Naive thymus-derived CD4-positive, alpha-beta T cell (primary cell): ENCODE results near the gene STEAP3. TPM values are rescaled to one million over a fixed set of nuclear protein-coding genes. Genes with fewer than 3 reads are reported as not detected.

ENCODE experiments used
- ATAC-seq: fragments of 150-1000 bp; cut with Tn5 transposase; 2 replicates; pipeline ENCODE4 v1.10.0; 2021; ENCODE audit warnings: mild to moderate bottlenecking, moderate library complexity
- CTCF ChIA-PET: fragments of 350-600 bp; sonication (Branson Sonifier 250); formaldehyde crosslinking; loops from one replicate; lab custom pipeline; 2021; ENCODE audit warnings: antibody characterized with exemption; lab: Charles Lee
- POLR2A ChIA-PET: fragments of 350-600 bp; sonication (Branson Sonifier 250); formaldehyde crosslinking; loops from one replicate; lab custom pipeline; 2021; ENCODE audit warnings: antibody characterized with exemption, inconsistent platforms; lab: Charles Lee
- DNase-seq, 9 donors: peaks; one replicate each; pipeline versions ENCODE4 v3.0.0 to v3.0.0-alpha.2; 2020 to 2022; ENCODE audit warnings: mixed read lengths in 1 of 9
- H3K27ac ChIP-seq: one replicate; pipeline ENCODE4 v1.7.0; 2013; ENCODE audit warnings: mild to moderate bottlenecking, low read depth, low read length, moderate library complexity
- H3K27me3 ChIP-seq, 2 donors: one replicate each; pipeline ENCODE4 v1.7.0; 2013; ENCODE audit warnings: low read length in 2 of 2, mild to moderate bottlenecking in 2 of 2, moderate library complexity in 2 of 2; ENCODE audit not compliant: control insufficient read depth in 2 of 2, insufficient read depth in 2 of 2
- H3K36me3 ChIP-seq, 3 experiments: 1 replicate in 2 of 3; 2 replicates in 1 of 3; pipeline ENCODE4 v1.7.0; 2013; ENCODE audit warnings: low read length in 3 of 3, mild to moderate bottlenecking in 3 of 3, moderate library complexity in 1 of 3; ENCODE audit not compliant: insufficient read depth in 3 of 3, control insufficient read depth in 2 of 3
- H3K4me1 ChIP-seq, 2 donors: one replicate each; pipeline ENCODE4 v1.7.0; 2013; ENCODE audit warnings: low read length in 2 of 2, mild to moderate bottlenecking in 2 of 2, moderate library complexity in 1 of 2; ENCODE audit not compliant: control insufficient read depth in 2 of 2, insufficient read depth in 2 of 2
- H3K4me3 ChIP-seq: 2 replicates; pipeline ENCODE4 v1.7.0; 2013; ENCODE audit warnings: mild to moderate bottlenecking, low read length
- H3K9me3 ChIP-seq, 3 experiments: 1 replicate in 2 of 3; 2 replicates in 1 of 3; pipeline ENCODE4 v1.7.0; 2013; ENCODE audit warnings: low read length in 3 of 3; ENCODE audit not compliant: control insufficient read depth in 2 of 3
- H3K27ac Mint-ChIP-seq, 9 donors: one replicate each; pipeline ENCODE4 v1.8.0; 2020 to 2022; ENCODE audit warnings: mixed read lengths in 9 of 9, mild to moderate bottlenecking in 8 of 9, moderate library complexity in 5 of 9, inconsistent platforms in 2 of 9
- H3K27me3 Mint-ChIP-seq, 5 donors: one replicate each; pipeline ENCODE4 v1.8.0; 2021 to 2022; ENCODE audit warnings: mixed read lengths in 5 of 5, mild to moderate bottlenecking in 1 of 5
- H3K36me3 Mint-ChIP-seq, 5 donors: one replicate each; pipeline ENCODE4 v1.8.0; 2020 to 2022; ENCODE audit warnings: mixed read lengths in 5 of 5, mild to moderate bottlenecking in 3 of 5, inconsistent platforms in 1 of 5
- H3K4me1 Mint-ChIP-seq, 7 donors: one replicate each; pipeline ENCODE4 v1.8.0; 2020 to 2022; ENCODE audit warnings: mixed read lengths in 7 of 7, mild to moderate bottlenecking in 3 of 7, inconsistent platforms in 1 of 7
- H3K4me3 Mint-ChIP-seq, 10 donors: one replicate each; pipeline ENCODE4 v1.8.0; 2020 to 2022; ENCODE audit warnings: mild to moderate bottlenecking in 10 of 10, mixed read lengths in 10 of 10, moderate library complexity in 6 of 10, inconsistent platforms in 2 of 10
- H3K9me3 Mint-ChIP-seq, 11 donors: one replicate each; pipeline ENCODE4 v1.8.0; 2020 to 2022; ENCODE audit warnings: mixed read lengths in 11 of 11, mild to moderate bottlenecking in 4 of 11, inconsistent platforms in 1 of 11, moderate library complexity in 1 of 11
- intact Hi-C, 2 donors: fragments of 100-400 bp; cut with micrococcal nuclease; formaldehyde crosslinking; loops; one replicate each; pipeline ENCODE4 v1.15.1; 2023
- polyA plus RNA-seq, 2 donors: library from polyadenylated mRNA; unstranded; fragments of 300-500 nt; fragmentation: Illumina TruSeq; gene quantifications; one replicate each; pipeline ENCODE4 v1.2.3, GENCODE V29; 2021
- total RNA-seq, 6 experiments: library from RNA in 5 of 6; stranded (reverse) in 5 of 6; gene quantifications; 1 replicate in 5 of 6; 2 replicates in 1 of 6; pipeline ENCODE4 v1.2.3 and lab custom pipeline; 2021 to 2026

STEAP3 gene
- total and polyA plus RNA-seq, 7 experiments from 2014 or later, result 0.10 to 1.9 (median 0.16) TPM; not detected in 2

DNA sequence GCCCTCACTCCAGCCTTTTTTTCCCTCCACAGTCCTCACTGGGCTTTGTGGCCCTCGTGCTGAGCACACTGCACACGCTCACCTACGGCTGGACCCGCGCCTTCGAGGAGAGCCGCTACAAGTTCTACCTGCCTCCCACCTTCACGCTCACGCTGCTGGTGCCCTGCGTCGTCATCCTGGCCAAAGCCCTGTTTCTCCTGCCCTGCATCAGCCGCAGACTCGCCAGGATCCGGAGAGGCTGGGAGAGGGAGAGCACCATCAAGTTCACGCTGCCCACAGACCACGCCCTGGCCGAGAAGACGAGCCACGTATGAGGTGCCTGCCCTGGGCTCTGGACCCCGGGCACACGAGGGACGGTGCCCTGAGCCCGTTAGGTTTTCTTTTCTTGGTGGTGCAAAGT, 39.4 kb downstream of the STEAP3 start:
- intact Hi-C loops, result no loop called here
- ChIA-PET POLR2A (no interaction called here), CTCF (no interaction called here)
- H3K27me3 Mint-ChIP-seq, result peaks cover 0 to 6% (median 4%) of the 10 kb centered on the region in 5 donors
- no peaks in the 10 kb centered on the region for H3K36me3 Mint-ChIP-seq
- Histone ChIP-seq H3K27ac (no peak overlapping the region), H3K4me1 (no peaks in the 10 kb centered on the region), H3K36me3 (no peaks in the 10 kb centered on the region), H3K27me3 (no peaks in the 10 kb centered on the region), H3K4me3 (no peak overlapping the region), H3K9me3 (no peaks in the 10 kb centered on the region)
- peaks cover 0 to 2% (median 0%) of the 10 kb centered on the region in 7 donors for H3K4me1 Mint-ChIP-seq
- no peaks in the 10 kb centered on the region for H3K9me3 Mint-ChIP-seq
- H3K4me3 Mint-ChIP-seq, result no peak overlapping the region
- H3K27ac Mint-ChIP-seq, result no peak overlapping the region
- ATAC-seq (peak; percentile 8), DNase-seq (no peak)

DNA sequence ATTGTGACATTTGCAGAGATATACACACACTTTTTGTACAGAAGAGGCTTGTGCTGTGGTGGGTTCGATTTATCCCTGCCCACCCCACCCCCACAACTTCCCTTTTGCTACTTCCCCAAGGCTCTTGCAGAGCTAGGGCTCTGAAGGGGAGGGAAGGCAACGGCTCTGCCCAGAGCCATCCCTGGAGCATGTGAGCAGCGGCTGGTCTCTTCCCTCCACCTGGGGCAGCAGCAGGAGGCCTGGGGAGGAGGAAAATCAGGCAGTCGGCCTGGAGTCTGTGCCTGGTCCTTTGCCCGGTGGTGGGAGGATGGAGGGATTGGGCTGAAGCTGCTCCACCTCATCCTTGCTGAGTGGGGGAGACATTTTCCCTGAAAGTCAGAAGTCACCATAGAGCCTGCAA, 40.0 kb downstream of the STEAP3 start:
- no peak overlapping the region for H3K4me3 Mint-ChIP-seq
- ATAC-seq (no peak), DNase-seq (no peak)
- H3K9me3 ChIP-seq, result no peaks in the 10 kb centered on the region
- H3K4me1 ChIP-seq, result no peaks in the 10 kb centered on the region
- H3K36me3 ChIP-seq, result no peaks in the 10 kb centered on the region
- intact Hi-C loops, result loop anchor here in 1 of 2 donors (2.0 kb wide), 1 partner anchor 381 kb away; no protein-coding TSS in a partner anchor
- no peak overlapping the region for H3K27ac ChIP-seq
- peaks cover 0 to 2% (median 0%) of the 10 kb centered on the region in 7 donors for H3K4me1 Mint-ChIP-seq
- H3K27me3 ChIP-seq, result no peaks in the 10 kb centered on the region
- no peak overlapping the region for H3K4me3 ChIP-seq
- POLR2A ChIA-PET, result no interaction called here
- peaks cover 0 to 4% (median 0%) of the 10 kb centered on the region in 5 donors for H3K36me3 Mint-ChIP-seq
- peaks cover 0 to 1% (median 0%) of the 10 kb centered on the region in 11 donors for H3K9me3 Mint-ChIP-seq
- CTCF ChIA-PET, result interaction anchor here (0.7 kb wide), 1 partner anchor 382 kb away, joined by 4 read pairs; no protein-coding TSS in a partner anchor
- peaks cover 0 to 10% (median 4%) of the 10 kb centered on the region in 5 donors for H3K27me3 Mint-ChIP-seq
- no peak overlapping the region for H3K27ac Mint-ChIP-seq

DNA sequence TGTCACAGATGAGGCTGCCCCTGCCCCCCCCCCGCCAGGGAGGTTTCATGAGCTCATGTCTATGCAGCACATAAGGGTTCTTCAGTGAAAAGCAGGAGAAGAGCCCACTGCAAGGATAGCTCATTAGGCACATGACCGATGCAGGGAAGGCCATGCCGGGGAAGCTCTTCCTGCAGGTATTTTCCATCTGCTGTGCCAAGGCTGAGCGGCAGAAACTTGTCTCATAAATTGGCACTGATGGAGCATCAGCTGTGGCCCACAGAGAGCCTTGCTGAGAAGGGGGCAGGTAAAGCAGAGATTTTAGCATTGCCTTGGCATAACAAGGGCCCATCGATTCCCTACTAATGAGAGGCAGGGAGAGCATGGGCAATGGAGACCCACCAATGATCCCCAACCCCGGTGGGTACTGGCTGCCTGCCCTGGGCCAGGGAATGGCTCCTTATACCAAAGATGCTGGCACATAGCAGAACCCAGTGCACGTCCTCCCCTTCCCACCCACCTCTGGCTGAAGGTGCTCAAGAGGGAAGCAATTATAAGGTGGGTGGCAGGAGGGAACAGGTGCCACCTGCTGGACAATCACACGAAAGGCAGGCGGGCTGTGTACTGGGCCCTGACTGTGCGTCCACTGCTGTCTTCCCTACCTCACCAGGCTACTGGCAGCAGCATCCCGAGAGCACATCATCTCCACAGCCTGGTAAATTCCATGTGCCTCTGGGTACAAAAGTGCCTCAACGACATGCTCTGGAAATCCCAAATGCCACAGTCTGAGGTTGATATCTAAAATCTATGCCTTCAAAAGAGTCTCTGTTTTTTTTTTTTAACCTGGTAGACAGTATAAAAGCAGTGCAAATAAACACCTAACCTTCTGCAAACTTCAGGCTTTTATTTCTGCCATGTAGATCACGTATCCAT, 41.4 kb downstream of the STEAP3 start:
- Histone ChIP-seq H3K27ac (no peak overlapping the region), H3K9me3 (no peaks in the 10 kb centered on the region), H3K36me3 (no peaks in the 10 kb centered on the region), H3K27me3 (no peaks in the 10 kb centered on the region), H3K4me3 (no peak overlapping the region), H3K4me1 (no peaks in the 10 kb centered on the region)
- ChIA-PET CTCF (interaction anchor here (1.8 kb wide), 1 partner anchor 383 kb away, joined by 6 read pairs; no protein-coding TSS in a partner anchor), POLR2A (no interaction called here)
- H3K4me1 Mint-ChIP-seq, result peaks cover 0 to 2% (median 0%) of the 10 kb centered on the region in 7 donors
- H3K4me3 Mint-ChIP-seq, result no peak overlapping the region
- intact Hi-C loops, result loop anchor here in 1 of 2 donors (2.0 kb wide), 1 partner anchor 382 kb away; no protein-coding TSS in a partner anchor
- ATAC-seq (peak; percentile 70), DNase-seq (peak in 4 of 9 donors; percentile 7 to 15 (median 12))
- peaks cover 0 to 6% (median 0%) of the 10 kb centered on the region in 11 donors for H3K9me3 Mint-ChIP-seq
- peaks cover 0 to 8% (median 4%) of the 10 kb centered on the region in 5 donors for H3K36me3 Mint-ChIP-seq
- peaks cover 0 to 10% (median 4%) of the 10 kb centered on the region in 5 donors for H3K27me3 Mint-ChIP-seq
- H3K27ac Mint-ChIP-seq, result no peak overlapping the region

DNA sequence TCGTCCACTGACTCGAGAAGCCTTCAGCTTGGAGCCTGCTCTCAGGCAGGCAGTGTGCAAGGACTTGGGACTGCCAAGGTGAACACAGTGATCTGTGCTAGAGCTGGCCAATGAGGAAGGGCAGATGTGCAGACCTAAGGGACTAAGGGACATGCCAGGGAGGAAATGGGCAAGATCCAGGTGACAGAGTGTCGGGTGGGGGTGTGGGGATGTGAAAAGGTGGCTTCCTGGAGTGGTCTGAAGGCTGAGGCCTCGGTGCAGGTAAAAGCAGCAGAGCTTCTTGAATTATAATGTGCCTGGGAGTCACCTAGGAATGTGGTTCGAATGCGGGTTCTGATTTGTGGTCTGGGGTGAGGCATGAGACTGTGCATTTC, 42.0 kb downstream of the STEAP3 start:
- Histone ChIP-seq H3K27me3 (no peaks in the 10 kb centered on the region), H3K4me1 (no peaks in the 10 kb centered on the region), H3K27ac (no peak overlapping the region), H3K36me3 (no peaks in the 10 kb centered on the region), H3K9me3 (no peaks in the 10 kb centered on the region), H3K4me3 (no peak overlapping the region)
- H3K4me1 Mint-ChIP-seq, result peaks cover 0 to 2% (median 0%) of the 10 kb centered on the region in 7 donors
- CTCF ChIA-PET, result interaction anchor here (1.8 kb wide), 1 partner anchor 384 kb away, joined by 6 read pairs; no protein-coding TSS in a partner anchor
- no peak for DNase-seq
- no peak overlapping the region for H3K27ac Mint-ChIP-seq
- POLR2A ChIA-PET, result no interaction called here
- H3K4me3 Mint-ChIP-seq, result no peak overlapping the region
- peaks cover 0 to 10% (median 4%) of the 10 kb centered on the region in 5 donors for H3K27me3 Mint-ChIP-seq
- H3K36me3 Mint-ChIP-seq, result peaks cover 0 to 8% (median 4%) of the 10 kb centered on the region in 5 donors
- peaks cover 0 to 6% (median 0%) of the 10 kb centered on the region in 11 donors for H3K9me3 Mint-ChIP-seq
- intact Hi-C loops, result loop anchor here in 1 of 2 donors (2.0 kb wide), 1 partner anchor 383 kb away; no protein-coding TSS in a partner anchor
- no peak for ATAC-seq

DNA sequence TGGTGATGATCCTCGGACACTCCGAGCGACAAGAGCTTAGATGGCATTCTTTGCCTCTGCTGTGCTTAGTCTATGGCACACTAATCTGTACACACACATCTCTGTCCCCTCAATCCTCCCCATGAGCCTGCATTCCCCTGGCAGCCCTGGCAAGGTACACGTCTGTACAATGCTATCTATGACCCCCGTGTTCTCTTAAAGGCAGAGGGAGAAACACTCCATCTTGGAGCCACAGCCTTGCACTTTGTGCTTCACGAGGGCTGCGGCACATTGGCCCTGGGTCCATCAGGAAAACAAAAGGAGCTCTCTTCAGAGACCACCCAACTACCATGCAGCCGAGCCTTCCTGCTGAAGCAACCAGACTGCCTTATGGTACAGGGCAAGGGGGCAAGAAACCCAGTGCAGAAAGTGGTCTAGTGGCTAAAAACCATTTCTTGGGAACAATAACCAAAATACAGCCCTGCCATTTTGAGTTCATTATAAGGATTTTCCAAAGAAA, 42.5 kb downstream of the STEAP3 start:
- no peak for DNase-seq
- ChIA-PET POLR2A (no interaction called here), CTCF (interaction anchor here (1.8 kb wide), 1 partner anchor 384 kb away, joined by 6 read pairs; no protein-coding TSS in a partner anchor)
- intact Hi-C loops, result no loop called here
- Histone ChIP-seq H3K4me1 (no peaks in the 10 kb centered on the region), H3K27ac (no peak overlapping the region), H3K27me3 (no peaks in the 10 kb centered on the region), H3K9me3 (no peaks in the 10 kb centered on the region), H3K4me3 (no peak overlapping the region), H3K36me3 (no peaks in the 10 kb centered on the region)
- H3K27me3 Mint-ChIP-seq, result peaks cover 0 to 10% (median 4%) of the 10 kb centered on the region in 5 donors
- H3K9me3 Mint-ChIP-seq, result peaks cover 0 to 6% (median 0%) of the 10 kb centered on the region in 11 donors
- H3K36me3 Mint-ChIP-seq, result peaks cover 0 to 8% (median 4%) of the 10 kb centered on the region in 5 donors
- no peak overlapping the region for H3K4me3 Mint-ChIP-seq
- H3K4me1 Mint-ChIP-seq, result peaks cover 0 to 2% (median 0%) of the 10 kb centered on the region in 7 donors
- no peak for ATAC-seq
- no peak overlapping the region for H3K27ac Mint-ChIP-seq

DNA sequence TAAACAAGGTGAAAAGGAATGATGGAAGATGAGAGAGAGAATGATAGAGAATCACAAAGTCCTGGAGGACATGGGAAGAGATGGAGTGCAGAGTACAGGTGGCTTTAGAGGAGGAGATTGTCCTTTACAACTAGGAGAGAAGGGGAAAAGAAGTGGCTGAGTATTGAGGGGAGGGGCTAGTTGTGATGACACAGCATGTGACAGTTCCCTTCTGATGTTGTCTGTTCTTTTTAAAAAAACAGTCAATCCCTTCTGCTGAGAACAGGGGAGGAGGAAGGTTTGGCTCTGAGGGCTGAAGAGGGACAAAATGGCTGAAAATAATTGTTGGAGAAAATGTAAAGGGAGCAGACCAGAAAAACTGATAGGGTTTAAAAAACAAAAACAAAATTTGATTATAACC, 44.0 kb downstream of the STEAP3 start:
- H3K27ac ChIP-seq, result no peak overlapping the region
- H3K27me3 ChIP-seq, result no peaks in the 10 kb centered on the region
- Mint-ChIP-seq H3K4me1 (peaks cover 0 to 2% (median 0%) of the 10 kb centered on the region in 7 donors), H3K36me3 (peaks cover 0 to 8% (median 4%) of the 10 kb centered on the region in 5 donors), H3K4me3 (no peak overlapping the region), H3K27ac (peak overlapping the region in 1 of 9 donors; percentile 63), H3K9me3 (peaks cover 0 to 8% (median 0%) of the 10 kb centered on the region in 11 donors), H3K27me3 (peaks cover 0 to 10% (median 4%) of the 10 kb centered on the region in 5 donors)
- H3K36me3 ChIP-seq, result no peaks in the 10 kb centered on the region
- H3K4me3 ChIP-seq, result no peak overlapping the region
- no peaks in the 10 kb centered on the region for H3K4me1 ChIP-seq
- ChIA-PET CTCF (no interaction called here), POLR2A (no interaction called here)
- DNase-seq (no peak), ATAC-seq (no peak)
- no peaks in the 10 kb centered on the region for H3K9me3 ChIP-seq
- intact Hi-C loops, result no loop called here
